Measurements from ENCODE around the gene PKDCC.
"Not testable (repeated sequence)": the region's sequence is repeated elsewhere in the genome, so short reads cannot be mapped to it uniquely, and the experiment has no call there.

The PKDCC gene

GRCh38 chr2:42060028-42060427, 12.2 kb downstream of the PKDCC start:
- no peaks in the 10 kb centered on the region; the same call in 1 of the 2 replicates for H3K4me1 ChIP-seq (ENCODE audit: insufficient read depth, low read length)
- H3K36me3 ChIP-seq (ENCODE audit: insufficient read depth, low read length): 0 out of 2 replicates have a peak, but pooled peaks cover 3% of the 10 kb centered on the region

GRCh38 chr2:42060718-42061619, 13.1 kb downstream of the PKDCC start:
- no peaks in the 10 kb centered on the region for H3K4me1 ChIP-seq (ENCODE audit: insufficient read depth, low read length)
- H3K9ac ChIP-seq (ENCODE audit: low read depth, low read length): no peak overlapping the region
- 0 out of 2 replicates have a peak, but pooled peaks cover 3% of the 10 kb centered on the region for H3K36me3 ChIP-seq (ENCODE audit: insufficient read depth, low read length)
- H3K9me3 ChIP-seq (ENCODE audit: control insufficient read depth, insufficient read depth, low read length): no peaks in the 10 kb centered on the region

More at GRCh38 chr2:42060028-42060427, 12.2 kb downstream of the PKDCC start:
- Histone ChIP-seq H3K9me3 (ENCODE audit: control insufficient read depth, insufficient read depth, low read length) (no peaks in the 10 kb centered on the region), H3K9ac (ENCODE audit: low read depth, low read length) (no peak overlapping the region)

- Histone ChIP-seq H3K4me1 (ENCODE audit: insufficient read depth, low read length) (no peaks in the 10 kb centered on the region), H3K9ac (ENCODE audit: low read depth, low read length) (no peak overlapping the region)
These were observed 14.0 kb downstream of the PKDCC start for GRCh38 chr2:42061839-42062238.

GRCh38 chr2:42063431-42064171, 15.8 kb downstream of the PKDCC start:
- H3K4me1 ChIP-seq (ENCODE audit: insufficient read depth, low read length): no peaks in the 10 kb centered on the region
- 0 out of 2 replicates have a peak, but pooled peaks cover 2% of the 10 kb centered on the region for H3K36me3 ChIP-seq (ENCODE audit: insufficient read depth, low read length)
- H3K9ac ChIP-seq (ENCODE audit: low read depth, low read length): no peak overlapping the region
- H3K9me3 ChIP-seq (ENCODE audit: control insufficient read depth, insufficient read depth, low read length): no peaks in the 10 kb centered on the region

More at GRCh38 chr2:42061839-42062238, 14.0 kb downstream of the PKDCC start:
- no peaks in the 10 kb centered on the region for H3K9me3 ChIP-seq (ENCODE audit: control insufficient read depth, insufficient read depth, low read length)
- 0 out of 2 replicates have a peak, but pooled peaks cover 3% of the 10 kb centered on the region for H3K36me3 ChIP-seq (ENCODE audit: insufficient read depth, low read length)

GRCh38 chr2:42064417-42064942, 16.7 kb downstream of the PKDCC start:
- H3K4me1 ChIP-seq (ENCODE audit: insufficient read depth, low read length): no peaks in the 10 kb centered on the region
- H3K9ac ChIP-seq (ENCODE audit: low read depth, low read length): no peak overlapping the region
- no peaks in the 10 kb centered on the region for H3K9me3 ChIP-seq (ENCODE audit: control insufficient read depth, insufficient read depth, low read length)
- H3K36me3 ChIP-seq (ENCODE audit: insufficient read depth, low read length): no peaks in the 10 kb centered on the region

- H3K4me1 ChIP-seq (ENCODE audit: insufficient read depth, low read length); H3K9me3 ChIP-seq (ENCODE audit: control insufficient read depth, insufficient read depth, low read length); H3K9ac ChIP-seq (ENCODE audit: low read depth, low read length); H3K36me3 ChIP-seq (ENCODE audit: insufficient read depth, low read length): not testable (repeated sequence)
These were observed 17.9 kb downstream of the PKDCC start for GRCh38 chr2:42065753-42066152.

GRCh38 chr2:42067001-42067400, 19.2 kb downstream of the PKDCC start:
- not testable (repeated sequence) for H3K36me3 ChIP-seq (ENCODE audit: insufficient read depth, low read length); H3K9ac ChIP-seq (ENCODE audit: low read depth, low read length); H3K4me1 ChIP-seq (ENCODE audit: insufficient read depth, low read length); H3K9me3 ChIP-seq (ENCODE audit: control insufficient read depth, insufficient read depth, low read length)

- Histone ChIP-seq H3K36me3 (ENCODE audit: insufficient read depth, low read length) (no peaks in the 10 kb centered on the region), H3K9me3 (ENCODE audit: control insufficient read depth, insufficient read depth, low read length) (no peaks in the 10 kb centered on the region), H3K9ac (ENCODE audit: low read depth, low read length) (no peak overlapping the region), H3K4me1 (ENCODE audit: insufficient read depth, low read length) (no peaks in the 10 kb centered on the region)
These were observed 19.7 kb downstream of the PKDCC start for GRCh38 chr2:42067521-42067920.

GRCh38 chr2:42068571-42069178, 20.9 kb downstream of the PKDCC start:
- Histone ChIP-seq H3K9ac (ENCODE audit: low read depth, low read length) (no peak overlapping the region), H3K9me3 (ENCODE audit: control insufficient read depth, insufficient read depth, low read length) (no peaks in the 10 kb centered on the region), H3K4me1 (ENCODE audit: insufficient read depth, low read length) (no peaks in the 10 kb centered on the region; the same call in 1 of the 2 replicates), H3K36me3 (ENCODE audit: insufficient read depth, low read length) (no peaks in the 10 kb centered on the region)

- Histone ChIP-seq H3K4me1 (ENCODE audit: insufficient read depth, low read length) (no peaks in the 10 kb centered on the region; the same call in 1 of the 2 replicates), H3K9ac (ENCODE audit: low read depth, low read length) (no peak overlapping the region), H3K36me3 (ENCODE audit: insufficient read depth, low read length) (no peaks in the 10 kb centered on the region), H3K9me3 (ENCODE audit: control insufficient read depth, insufficient read depth, low read length) (no peaks in the 10 kb centered on the region)
These were observed 21.7 kb downstream of the PKDCC start for GRCh38 chr2:42069568-42069967.

GRCh38 chr2:42071791-42072190, 24.0 kb downstream of the PKDCC start:
- no peak overlapping the region for H3K9ac ChIP-seq (ENCODE audit: low read depth, low read length)
- H3K36me3 ChIP-seq (ENCODE audit: insufficient read depth, low read length): no peaks in the 10 kb centered on the region
- no peaks in the 10 kb centered on the region for H3K9me3 ChIP-seq (ENCODE audit: control insufficient read depth, insufficient read depth, low read length)
- no peaks in the 10 kb centered on the region; the same call in 1 of the 2 replicates for H3K4me1 ChIP-seq (ENCODE audit: insufficient read depth, low read length)

- no peak overlapping the region for H3K9ac ChIP-seq (ENCODE audit: low read depth, low read length)
- no peaks in the 10 kb centered on the region; the same call in 1 of the 2 replicates for H3K4me1 ChIP-seq (ENCODE audit: insufficient read depth, low read length)
- H3K36me3 ChIP-seq (ENCODE audit: insufficient read depth, low read length): no peaks in the 10 kb centered on the region
- no peaks in the 10 kb centered on the region for H3K9me3 ChIP-seq (ENCODE audit: control insufficient read depth, insufficient read depth, low read length)
These were observed 24.7 kb downstream of the PKDCC start for GRCh38 chr2:42072349-42073118.

GRCh38 chr2:42073739-42074503, 26.1 kb downstream of the PKDCC start:
- Histone ChIP-seq H3K4me1 (ENCODE audit: insufficient read depth, low read length) (no peaks in the 10 kb centered on the region; the same call in 1 of the 2 replicates), H3K36me3 (ENCODE audit: insufficient read depth, low read length) (no peaks in the 10 kb centered on the region), H3K9me3 (ENCODE audit: control insufficient read depth, insufficient read depth, low read length) (no peaks in the 10 kb centered on the region), H3K9ac (ENCODE audit: low read depth, low read length) (no peak overlapping the region)
